Ovary (tissue), 9 donors: ENCODE data around the gene NOL6. TPM values are rescaled to one million over a fixed set of nuclear protein-coding genes. Genes with fewer than 3 reads are reported as not detected.
A peak's percentile ranks its signal among the peaks of the same experiment; 100 is the strongest.

Source experiments
- DNase-seq, 5 donors: peaks; one replicate each; pipeline ENCODE4 v3.0.0-alpha.2; 2019 to 2020
- H3K27ac ChIP-seq, 2 donors: fragments of 200-600 bp; one replicate each; pipeline versions ENCODE4 v1.5.1 to v1.8.0; 2019 to 2022
- H3K27me3 ChIP-seq: fragments of 200-600 bp; one replicate; pipeline ENCODE4 v1.8.0; 2022
- H3K36me3 ChIP-seq: fragments of 200-600 bp; sonication (generic); one replicate; pipeline ENCODE4 v1.5.1; 2019
- H3K4me1 ChIP-seq: one replicate; pipeline ENCODE4 v1.8.1; 2013; ENCODE audit warnings: mild to moderate bottlenecking, moderate library complexity; ENCODE audit not compliant: insufficient read depth
- H3K4me3 ChIP-seq: fragments of 200-600 bp; sonication (generic); one replicate; pipeline ENCODE4 v1.5.1; 2017
- H3K9me3 ChIP-seq, 2 donors: fragments of 200-600 bp in 1 of 2; sonication (generic) in 1 of 2; one replicate each; pipeline versions ENCODE4 v1.5.1 to v1.8.1; 2013 to 2019; ENCODE audit warnings: mild to moderate bottlenecking in 1 of 2, moderate library complexity in 1 of 2
- EP300 ChIP-seq: sonication (generic); formaldehyde crosslinking; IDR thresholded peaks from one replicate; pipeline ENCODE4 v1.6.1; 2017; ENCODE audit warnings: antibody characterized with exemption
- POLR2A ChIP-seq: fragments of 450-650 bp; IDR thresholded peaks from one replicate; pipeline ENCODE4 v1.6.1; 2017; ENCODE audit warnings: antibody characterized with exemption, mild to moderate bottlenecking, moderate library complexity
- WGBS, 3 donors: extraction: QIAGEN DNeasy Blood & Tissue Kit in 1 of 3; methylation state at CpG; one replicate each; pipeline versions ENCODE4 v1.1.5 to v1.1.7; 2013 to 2017; 5-methylcytosine and 5-hydroxymethylcytosine counted together
- intact Hi-C, 4 donors: fragments of 100-400 bp; cut with DNase I; formaldehyde crosslinking; loops; one replicate each; pipeline versions ENCODE4 v1.11.0 to v1.15.1; 2022 to 2023
- polyA plus RNA-seq, 2 donors: library from polyadenylated mRNA; stranded (reverse); fragments of 200-250 nt in 1 of 2; fragments of 350-450 nt in 1 of 2; fragmentation: Illumina TruSeq in 1 of 2; extraction: RNeasy Lipid Tissue Mini Kit (QIAGEN cat#74804) in 1 of 2; gene quantifications; one replicate each; pipeline ENCODE4 v1.2.3, GENCODE V29; 2013 to 2014
- total RNA-seq, 7 donors: library from RNA; depleted of rRNA in 2 of 7; stranded (reverse); fragments of >200 nt in 2 of 7; fragmentation: NEBNext Ultra II Directional in 3 of 7; extraction: Animal tissue kit (Norgen Biotek cat#: 25700) in 3 of 7; gene quantifications; one replicate each; pipeline versions ENCODE4 v1.1.0 to v1.2.4, GENCODE V29; 2016 to 2023
- TF ChIP-seq, protein P1 (sequence below), 3 donors: fragments of 450-650 bp in 2 of 3; fragments of 200-600 bp in 1 of 3; IDR thresholded peaks; one replicate each; pipeline versions ENCODE4 v1.5.1 to v1.8.0; 2016 to 2022; ENCODE audit warnings: antibody characterized with exemption in 3 of 3, mild to moderate bottlenecking in 1 of 3
- donor health status: DM: no; HTN: no; CAD: no; lungs with moderate emphysema.
- donor health status: DM: no; HTN: no; CAD: no.
- donor health status: Bipolar disorder and iron deficiency.
- donor health status: DM: yes; HTN: yes; CAD: no.
- donor health status: DM: no; HTN: no; CAD: no.
- donor health status: DM: yes; HTN: yes; CAD: no.

Gene NOL6
- total and polyA plus RNA-seq, 9 donors, result 11.7 to 50.5 (median 25.0) TPM

DNA sequence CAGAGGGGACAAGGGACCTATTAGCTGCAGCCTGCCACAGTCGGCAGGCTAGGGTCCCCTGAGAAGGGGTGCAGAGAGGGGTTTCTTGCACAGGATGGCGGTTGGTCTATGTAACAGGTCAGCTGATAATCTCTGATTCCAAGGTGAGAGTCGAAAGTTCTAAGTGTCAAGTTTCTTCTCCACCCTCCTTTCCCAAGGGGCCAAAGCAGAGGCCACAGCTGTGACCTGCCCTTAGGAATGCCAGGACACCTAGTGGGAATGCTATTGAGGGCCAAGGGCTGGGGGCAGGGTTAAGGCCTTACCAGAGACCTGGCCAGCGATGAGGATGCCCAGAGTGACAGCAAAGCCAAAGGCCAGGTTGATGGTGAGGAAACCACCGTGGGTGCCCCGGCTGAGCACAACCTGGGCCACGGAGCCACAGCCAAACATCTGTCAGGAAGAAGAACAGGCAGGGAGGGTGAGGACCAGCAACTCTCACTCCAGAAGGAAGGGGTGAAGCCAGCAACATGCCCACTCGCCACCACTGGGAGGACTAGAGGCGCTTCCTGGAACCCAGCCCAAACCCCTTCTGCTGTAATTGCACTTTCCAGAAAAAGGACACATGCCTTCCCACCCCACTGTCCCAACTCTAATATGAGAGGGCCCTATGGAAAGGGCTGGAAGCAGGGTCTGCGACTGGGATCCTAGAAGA is 30.1 kb downstream of the NOL6 start:
- no peak overlapping the region for H3K27ac ChIP-seq
- DNase-seq, result no peak
- H3K4me1 ChIP-seq, result peaks cover 10% of the 10 kb centered on the region
- H3K4me3 ChIP-seq, result no peak overlapping the region
- H3K9me3 ChIP-seq, result no peaks in the 10 kb centered on the region
- TF ChIP-seq, protein P1, sequence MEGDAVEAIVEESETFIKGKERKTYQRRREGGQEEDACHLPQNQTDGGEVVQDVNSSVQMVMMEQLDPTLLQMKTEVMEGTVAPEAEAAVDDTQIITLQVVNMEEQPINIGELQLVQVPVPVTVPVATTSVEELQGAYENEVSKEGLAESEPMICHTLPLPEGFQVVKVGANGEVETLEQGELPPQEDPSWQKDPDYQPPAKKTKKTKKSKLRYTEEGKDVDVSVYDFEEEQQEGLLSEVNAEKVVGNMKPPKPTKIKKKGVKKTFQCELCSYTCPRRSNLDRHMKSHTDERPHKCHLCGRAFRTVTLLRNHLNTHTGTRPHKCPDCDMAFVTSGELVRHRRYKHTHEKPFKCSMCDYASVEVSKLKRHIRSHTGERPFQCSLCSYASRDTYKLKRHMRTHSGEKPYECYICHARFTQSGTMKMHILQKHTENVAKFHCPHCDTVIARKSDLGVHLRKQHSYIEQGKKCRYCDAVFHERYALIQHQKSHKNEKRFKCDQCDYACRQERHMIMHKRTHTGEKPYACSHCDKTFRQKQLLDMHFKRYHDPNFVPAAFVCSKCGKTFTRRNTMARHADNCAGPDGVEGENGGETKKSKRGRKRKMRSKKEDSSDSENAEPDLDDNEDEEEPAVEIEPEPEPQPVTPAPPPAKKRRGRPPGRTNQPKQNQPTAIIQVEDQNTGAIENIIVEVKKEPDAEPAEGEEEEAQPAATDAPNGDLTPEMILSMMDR (IDR thresholded peaks at IDR 0.05), result no peak
- TF ChIP-seq POLR2A (no peak), EP300 (no peak)
- H3K36me3 ChIP-seq, result no peaks in the 10 kb centered on the region
- 81 to 89% (median 87%) methylated on average over 10 of the region's 10 CpGs for WGBS, 3 donors
- intact Hi-C loops, result no loop called here
- no peaks in the 10 kb centered on the region for H3K27me3 ChIP-seq

DNA sequence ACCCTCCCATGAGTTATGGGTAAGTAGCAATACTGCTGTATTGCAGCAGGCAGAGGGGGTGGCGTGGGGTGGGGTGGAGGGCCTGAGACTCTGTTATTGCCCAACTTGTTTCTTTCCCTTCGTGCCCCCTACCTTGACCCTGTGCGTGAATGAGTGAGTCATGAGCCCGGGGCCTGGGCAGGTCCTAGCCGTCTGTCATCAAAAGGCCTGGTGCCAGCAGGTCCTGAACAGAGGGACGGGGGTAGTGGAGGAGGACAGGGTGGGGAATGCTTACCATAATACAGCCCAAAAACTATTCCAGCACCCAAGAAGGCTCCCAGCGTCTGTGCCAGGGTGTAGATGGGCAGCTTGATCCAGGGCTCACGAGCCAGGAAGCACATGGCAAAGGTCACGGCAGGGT is 30.7 kb downstream of the NOL6 start:
- TF ChIP-seq POLR2A (no peak), EP300 (no peak)
- TF ChIP-seq, protein P1 (IDR thresholded peaks at IDR 0.05), result no peak
- intact Hi-C loops, result no loop called here
- Histone ChIP-seq H3K4me3 (no peak overlapping the region), H3K27ac (no peak overlapping the region), H3K36me3 (no peaks in the 10 kb centered on the region), H3K9me3 (no peaks in the 10 kb centered on the region), H3K27me3 (no peaks in the 10 kb centered on the region), H3K4me1 (peaks cover 10% of the 10 kb centered on the region)
- WGBS, 3 donors, result 60 to 71% (median 65%) methylated on average over 9 of the region's 9 CpGs
- peak; percentile 56 to 80 (median 57) for DNase-seq

DNA sequence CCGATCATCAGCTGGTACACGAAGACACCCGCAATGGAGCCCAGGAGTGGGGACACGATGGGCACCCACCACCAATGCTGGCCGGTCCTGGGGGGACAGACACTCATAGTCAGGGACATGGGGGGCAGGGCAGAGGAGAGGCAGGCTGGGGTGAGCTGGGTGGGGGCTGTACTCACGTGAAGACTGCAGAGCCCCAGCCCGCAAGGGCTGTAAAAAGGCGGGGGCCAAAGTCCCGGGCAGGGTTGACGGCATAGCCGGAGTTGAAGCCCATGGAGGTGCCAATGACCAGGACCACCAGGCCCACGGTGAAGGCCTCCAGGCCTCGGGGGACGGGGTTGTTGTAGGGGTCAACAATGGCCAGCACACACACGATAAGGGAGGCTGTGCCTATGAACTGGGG is 31.6 kb downstream of the NOL6 start:
- Histone ChIP-seq H3K9me3 (no peaks in the 10 kb centered on the region), H3K27ac (no peak overlapping the region), H3K27me3 (no peaks in the 10 kb centered on the region), H3K4me1 (peaks cover 7% of the 10 kb centered on the region), H3K36me3 (no peaks in the 10 kb centered on the region), H3K4me3 (no peak overlapping the region)
- intact Hi-C loops, result no loop called here
- TF ChIP-seq, protein P1 (IDR thresholded peaks at IDR 0.05), result no peak
- TF ChIP-seq EP300, result no peak
- no peak for TF ChIP-seq POLR2A
- DNase-seq, result no peak
- 92 to 98% (median 93%) methylated on average over 15 of the region's 15 CpGs for WGBS, 3 donors

DNA sequence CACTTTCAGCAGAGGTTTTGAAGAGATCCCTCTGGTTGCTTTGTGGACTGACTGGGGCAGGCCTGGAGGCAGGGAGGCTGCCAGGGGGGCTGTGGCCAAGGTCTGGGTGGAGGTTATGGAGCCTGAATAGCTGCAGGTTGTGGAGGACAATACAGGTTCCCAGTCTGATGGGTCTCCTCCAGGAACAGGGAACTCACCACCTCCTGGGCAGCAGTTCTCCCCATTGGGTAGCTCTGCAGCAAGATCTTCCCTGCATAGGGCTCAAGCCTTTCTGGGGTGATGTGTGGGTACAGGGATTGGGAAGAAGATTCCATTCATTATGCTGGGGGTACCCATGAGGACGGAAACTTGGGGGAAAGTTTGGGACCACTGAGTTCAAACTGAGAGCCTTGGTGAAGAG is 33.1 kb downstream of the NOL6 start:
- TF ChIP-seq EP300, result no peak
- TF ChIP-seq, protein P1 (IDR thresholded peaks at IDR 0.05), result no peak
- no peak for TF ChIP-seq POLR2A
- Histone ChIP-seq H3K4me1 (peaks cover 5% of the 10 kb centered on the region), H3K27me3 (no peaks in the 10 kb centered on the region), H3K9me3 (no peaks in the 10 kb centered on the region), H3K36me3 (no peaks in the 10 kb centered on the region), H3K27ac (no peak overlapping the region), H3K4me3 (no peak overlapping the region)
- DNase-seq, result no peak
- intact Hi-C loops, result no loop called here
- 91 to 100% (median 97%) methylated on average over 1 of the region's 1 CpG for WGBS, 3 donors
